Astrocyte (in vitro differentiated cells and primary cell): Measurements from ENCODE around the gene TRPC4.

Experiments used
- CTCF ChIP-seq: IDR thresholded peaks from 2 replicates; pipeline ENCODE4 v1.5.1; 2011; ENCODE audit warnings: low read depth, mild to moderate bottlenecking, inconsistent platforms, low read length, moderate library complexity; ENCODE audit not compliant: insufficient read depth
- EZH2 ChIP-seq: IDR thresholded peaks from 2 replicates; pipeline ENCODE4 v1.6.1; 2012; ENCODE audit warnings: mild to moderate bottlenecking, low read length, inconsistent platforms; ENCODE audit not compliant: insufficient read depth

- TF ChIP-seq EZH2, result no peak
- TF ChIP-seq CTCF, result no peak
Measured at GRCh38 chr13:37647031-37647650, 222.4 kb downstream of the TRPC4 start.
